HepG2 (cell line): ENCODE data around the gene HHIPL1. TPM values are rescaled to one million over a fixed set of nuclear protein-coding genes. Genes with fewer than 3 reads are reported as not detected.

ENCODE experiments used
- ATRX ChIP-seq: sonication (generic); formaldehyde crosslinking; IDR thresholded peaks from 2 replicates; pipeline ENCODE4 v1.4.0; 2020; ENCODE audit warnings: missing genetic modification reagents, borderline replicate concordance
- CTCF ChIP-seq: sonication (generic); formaldehyde crosslinking; IDR thresholded peaks from 2 replicates; pipeline ENCODE4 v1.5.0; 2020; ENCODE audit warnings: mild to moderate bottlenecking, missing genetic modification reagents, moderate library complexity
- FOXO1 ChIP-seq: sonication (generic); formaldehyde crosslinking; IDR thresholded peaks from 2 replicates; pipeline ENCODE4 v1.4.0; 2020; ENCODE audit warnings: missing genetic modification reagents
- GLI4 ChIP-seq: sonication (generic); formaldehyde crosslinking; IDR thresholded peaks from 2 replicates; pipeline ENCODE4 v1.5.1; 2020; ENCODE audit warnings: missing genetic modification reagents, mild to moderate bottlenecking, moderate library complexity, borderline replicate concordance
- KDM6A ChIP-seq: IDR thresholded peaks from 2 replicates; pipeline ENCODE4 v1.6.1; 2016; ENCODE audit warnings: low read depth
- KMT2A ChIP-seq: sonication (generic); formaldehyde crosslinking; IDR thresholded peaks from 2 replicates; pipeline ENCODE4 v1.4.0; 2020; ENCODE audit warnings: missing genetic modification reagents
- MEIS2 ChIP-seq: sonication (generic); formaldehyde crosslinking; IDR thresholded peaks from 2 replicates; pipeline ENCODE4 v1.9.0; 2021; ENCODE audit warnings: mild to moderate bottlenecking, missing genetic modification reagents
- NFE2 ChIP-seq: sonication (generic); formaldehyde crosslinking; IDR thresholded peaks from 2 replicates; pipeline ENCODE4 v1.4.0; 2020; ENCODE audit warnings: missing genetic modification reagents
- NONO ChIP-seq, 2 experiments: fragments of 450-650 bp in 1 of 2; sonication (generic) in 1 of 2; formaldehyde crosslinking in 1 of 2; IDR thresholded peaks in 1 of 2; conservative IDR thresholded peaks in 1 of 2; 2 replicates each; pipeline versions ENCODE4 v1.6.1 to v1.8.0; 2017 to 2022; ENCODE audit warnings: mild to moderate bottlenecking in 1 of 2, missing genetic modification reagents in 1 of 2, moderate library complexity in 1 of 2
- POGK ChIP-seq: sonication (generic); formaldehyde crosslinking; conservative IDR thresholded peaks from 2 replicates; pipeline ENCODE4 v1.8.0; 2022; ENCODE audit warnings: mild to moderate bottlenecking, moderate library complexity, missing genetic modification reagents
- SETDB1 ChIP-seq: sonication (generic); formaldehyde crosslinking; IDR thresholded peaks from 2 replicates; pipeline ENCODE4 v1.5.1; 2020; ENCODE audit warnings: missing genetic modification reagents, mild to moderate bottlenecking, borderline replicate concordance
- SP5 ChIP-seq: IDR thresholded peaks from 2 replicates; pipeline ENCODE4 v1.6.1; 2016; ENCODE audit warnings: low read depth, borderline replicate concordance
- STAG1 ChIP-seq: sonication (generic); formaldehyde crosslinking; IDR thresholded peaks from 2 replicates; pipeline ENCODE4 v1.4.0; 2020; ENCODE audit warnings: missing genetic modification reagents
- THRA ChIP-seq: sonication (generic); formaldehyde crosslinking; IDR thresholded peaks from 2 replicates; pipeline ENCODE4 v1.4.0; 2020; ENCODE audit warnings: missing genetic modification reagents, borderline replicate concordance
- ZFP82 ChIP-seq: sonication (generic); formaldehyde crosslinking; IDR thresholded peaks from 2 replicates; pipeline ENCODE4 v1.5.1; 2020; ENCODE audit warnings: mild to moderate bottlenecking, missing genetic modification reagents, borderline replicate concordance
- ZNF274 ChIP-seq: sonication (generic); formaldehyde crosslinking; IDR thresholded peaks from 2 replicates; pipeline ENCODE4 v1.5.1; 2020; ENCODE audit warnings: mild to moderate bottlenecking, missing genetic modification reagents
- ZNF383 ChIP-seq: sonication (generic); formaldehyde crosslinking; IDR thresholded peaks from 2 replicates; pipeline ENCODE4 v1.4.0; 2020; ENCODE audit warnings: missing genetic modification reagents, mild to moderate bottlenecking, borderline replicate concordance
- ZNF431 ChIP-seq: sonication (generic); formaldehyde crosslinking; IDR thresholded peaks from 2 replicates; pipeline ENCODE4 v1.9.0; 2022; ENCODE audit warnings: missing genetic modification reagents, low read depth, mild to moderate bottlenecking, borderline replicate concordance
- ZNF496 ChIP-seq: sonication (generic); formaldehyde crosslinking; IDR thresholded peaks from 2 replicates; pipeline ENCODE4 v1.8.1; 2023; ENCODE audit warnings: mild to moderate bottlenecking, moderate library complexity, missing genetic modification reagents; ENCODE audit not compliant: insufficient replicate concordance
- ZNF569 ChIP-seq: sonication (generic); formaldehyde crosslinking; IDR thresholded peaks from 2 replicates; pipeline ENCODE4 v1.5.0; 2020; ENCODE audit warnings: mild to moderate bottlenecking, missing genetic modification reagents, moderate library complexity, borderline replicate concordance
- ZNF660 ChIP-seq: sonication (generic); formaldehyde crosslinking; IDR thresholded peaks from 2 replicates; pipeline ENCODE4 v1.5.1; 2020; ENCODE audit warnings: mild to moderate bottlenecking, low read depth, missing genetic modification reagents, borderline replicate concordance
- ZNF768 ChIP-seq: sonication (generic); formaldehyde crosslinking; IDR thresholded peaks from 2 replicates; pipeline ENCODE4 v1.4.0; 2020; ENCODE audit warnings: missing genetic modification reagents
- ZSCAN21 ChIP-seq: sonication (generic); formaldehyde crosslinking; IDR thresholded peaks from 2 replicates; pipeline ENCODE4 v1.8.0; 2022; ENCODE audit warnings: mild to moderate bottlenecking, missing genetic modification reagents, moderate library complexity, borderline replicate concordance
- polyA plus RNA-seq, 8 experiments: library from polyadenylated mRNA; depleted of rRNA in 3 of 8; stranded (reverse) in 7 of 8; unstranded in 1 of 8; fragments of >200 nt; fragmentation: Illumina TruSeq in 4 of 8; extraction: Trizol in 4 of 8; gene quantifications; 2 replicates each; pipeline versions ENCODE4 v1.2.1 to v1.2.3, GENCODE V29; 2011 to 2016; ENCODE audit warnings: low read depth in 4 of 8, missing spikeins in 1 of 8, mixed read lengths in 1 of 8; ENCODE audit not compliant: insufficient read depth in 1 of 8
- total RNA-seq, 5 experiments: library from RNA; depleted of rRNA; stranded (reverse); fragments of >200 nt; fragmentation: Illumina TruSeq; extraction: Trizol; gene quantifications; 2 replicates each; pipeline ENCODE4 v1.2.3, GENCODE V29; 2016; ENCODE audit warnings: low read depth in 1 of 5

Gene HHIPL1
- total and polyA plus RNA-seq, 2 of the 13 experiments (the other 11 are each of a cell fraction or from before 2014, with no cell fraction given): not detected

- no peak for TF ChIP-seq FOXO1 (CRISPR knock-in tag)
- no peak for TF ChIP-seq ATRX
- TF ChIP-seq KMT2A (CRISPR knock-in tag): no peak
- TF ChIP-seq THRA: no peak
- no peak for TF ChIP-seq POGK (CRISPR knock-in tag)
- TF ChIP-seq ZNF768 (CRISPR knock-in tag): no peak
- no peak for TF ChIP-seq ZNF660 (CRISPR knock-in tag)
- TF ChIP-seq ZNF496 (CRISPR knock-in tag): no peak
- TF ChIP-seq NFE2 (CRISPR knock-in tag): no peak
- peak; percentile 41 for TF ChIP-seq STAG1 (CRISPR knock-in tag)
- TF ChIP-seq SP5 (CRISPR knock-in tag): no peak
- TF ChIP-seq ZNF383 (CRISPR knock-in tag): no peak
- TF ChIP-seq MEIS2: no peak
- no peak for TF ChIP-seq NONO (IDR thresholded peaks at IDR 0.05)
- TF ChIP-seq NONO (CRISPR knock-in tag; conservative IDR thresholded peaks at IDR 0.05): no peak
- no peak for TF ChIP-seq ZNF274
- no peak for TF ChIP-seq ZNF569 (CRISPR knock-in tag)
- TF ChIP-seq ZNF431 (CRISPR knock-in tag): no peak
- TF ChIP-seq KDM6A (CRISPR knock-in tag): no peak
- TF ChIP-seq GLI4 (CRISPR knock-in tag): no peak
- no peak for TF ChIP-seq ZSCAN21 (CRISPR knock-in tag)
- TF ChIP-seq ZFP82 (CRISPR knock-in tag): no peak
- peak; percentile 67 for TF ChIP-seq CTCF
- no peak for TF ChIP-seq SETDB1 (CRISPR knock-in tag)
Observed at GRCh38 chr14:99687284-99688209, 42.6 kb downstream of the HHIPL1 start (continued).
